PC-3 (cell line): Measurements from ENCODE around the gene LSM3. TPM values are rescaled to one million over a fixed set of nuclear protein-coding genes. Genes with fewer than 3 reads are reported as not detected.
A peak's percentile ranks its signal among the peaks of the same experiment; 100 is the strongest.

Experiments
- ATAC-seq: fragments of 200-7000 bp; cut with Tn5 transposase; 2 replicates; pipeline ENCODE4 v1.9.1; 2020; ENCODE audit warnings: mild to moderate bottlenecking, moderate library complexity
- BruUV-seq: library from RNA; stranded (reverse); fragments of 400-500 nt; replicated peaks from 2 replicates; lab custom pipeline; 2021; lab: Mats Ljungman, UMichigan
- CTCF ChIA-PET: fragments of 300-600 bp; sonication (Branson Sonifier 250); formaldehyde crosslinking; loops from one replicate; lab custom pipeline; 2022; ENCODE audit warnings: antibody characterized with exemption; lab: Charles Lee
- POLR2A ChIA-PET: fragments of 300-600 bp; sonication (Branson Sonifier 250); formaldehyde crosslinking; loops from one replicate; lab custom pipeline; 2022; ENCODE audit warnings: antibody characterized with exemption; ENCODE audit not compliant: unreplicated experiment; lab: Charles Lee
- DNase-seq: peaks from one replicate; pipeline ENCODE4 v3.0.0-alpha.2; 2015
- H2AFZ ChIP-seq: fragments of 300-600 bp; sonication (generic); 2 replicates; pipeline ENCODE4 v1.6.0; 2016; ENCODE audit warnings: antibody characterized with exemption, low read length
- H3F3A ChIP-seq: fragments of 300-600 bp; sonication (generic); one replicate; pipeline ENCODE4 v1.6.0; 2017; ENCODE audit warnings: antibody characterized with exemption, low read length, control low read depth, mild to moderate bottlenecking; ENCODE audit not compliant: unreplicated experiment
- H3K27ac ChIP-seq: fragments of 300-600 bp; sonication (generic); 2 replicates; pipeline ENCODE4 v1.5.1; 2016; ENCODE audit warnings: mild to moderate bottlenecking, low read length
- H3K27me3 ChIP-seq: fragments of 300-600 bp; sonication (generic); 2 replicates; pipeline ENCODE4 v1.6.1; 2016; ENCODE audit warnings: low read length, mixed read lengths
- H3K36me3 ChIP-seq: fragments of 300-600 bp; sonication (generic); 2 replicates; pipeline ENCODE4 v1.6.1; 2016; ENCODE audit warnings: low read depth, mixed run types, low read length, mixed read lengths
- H3K4me1 ChIP-seq: fragments of 300-600 bp; sonication (generic); 2 replicates; pipeline ENCODE4 v1.5.1; 2016; ENCODE audit warnings: low read length; ENCODE audit not compliant: insufficient read depth
- H3K4me2 ChIP-seq: fragments of 300-600 bp; sonication (generic); 2 replicates; pipeline ENCODE4 v1.6.0; 2016; ENCODE audit warnings: low read length
- H3K4me3 ChIP-seq: fragments of 300-600 bp; sonication (generic); 2 replicates; pipeline ENCODE4 v1.5.1; 2016; ENCODE audit warnings: mild to moderate bottlenecking, low read length, mixed read lengths
- H3K79me2 ChIP-seq: fragments of 300-600 bp; sonication (generic); 2 replicates; pipeline ENCODE4 v1.6.1; 2017; ENCODE audit warnings: low read length, mixed read lengths
- H3K9ac ChIP-seq: fragments of 300-600 bp; sonication (generic); 2 replicates; pipeline ENCODE4 v1.6.0; 2016; ENCODE audit warnings: mild to moderate bottlenecking, low read length
- H3K9me2 ChIP-seq: fragments of 300-600 bp; sonication (generic); replicated peaks from 2 replicates; pipeline ENCODE4 v1.6.1; 2016; ENCODE audit warnings: mixed run types, low read length, mixed read lengths
- H3K9me3 ChIP-seq: fragments of 300-600 bp; sonication (generic); 2 replicates; pipeline ENCODE4 v1.6.1; 2016; ENCODE audit warnings: low read length, mixed read lengths
- H4K20me1 ChIP-seq: fragments of 300-600 bp; sonication (generic); 2 replicates; pipeline ENCODE4 v1.6.1; 2016; ENCODE audit warnings: low read length, mixed read lengths
- CTCF ChIP-seq: fragments of 300-600 bp; sonication (generic); conservative IDR thresholded peaks from 2 replicates; pipeline ENCODE4 v1.5.1; 2017; ENCODE audit warnings: antibody characterized with exemption, low read depth, mild to moderate bottlenecking, low read length
- EZH2 ChIP-seq: fragments of 300-600 bp; sonication (generic); IDR thresholded peaks from one replicate; pipeline ENCODE4 v1.6.1; 2017; ENCODE audit warnings: antibody characterized with exemption, mild to moderate bottlenecking, low read length; ENCODE audit not compliant: unreplicated experiment
- EZH2phosphoT487 ChIP-seq: fragments of 300-600 bp; sonication (generic); IDR thresholded peaks from 2 replicates; pipeline ENCODE4 v1.6.1; 2018; ENCODE audit warnings: mild to moderate bottlenecking, antibody characterized with exemption, low read length, borderline replicate concordance
- intact Hi-C: fragments of 100-400 bp; cut with micrococcal nuclease; formaldehyde crosslinking; loops from 2 replicates; pipeline ENCODE4 v1.9.0; 2023
- total RNA-seq: library from RNA; depleted of rRNA; stranded (reverse); fragments of >200 nt; gene quantifications from 2 replicates; pipeline ENCODE4 v1.2.3, GENCODE V29; 2014

Gene LSM3
- total RNA-seq, 1 experiment from 2014 or later = 27.2 TPM

DNA sequence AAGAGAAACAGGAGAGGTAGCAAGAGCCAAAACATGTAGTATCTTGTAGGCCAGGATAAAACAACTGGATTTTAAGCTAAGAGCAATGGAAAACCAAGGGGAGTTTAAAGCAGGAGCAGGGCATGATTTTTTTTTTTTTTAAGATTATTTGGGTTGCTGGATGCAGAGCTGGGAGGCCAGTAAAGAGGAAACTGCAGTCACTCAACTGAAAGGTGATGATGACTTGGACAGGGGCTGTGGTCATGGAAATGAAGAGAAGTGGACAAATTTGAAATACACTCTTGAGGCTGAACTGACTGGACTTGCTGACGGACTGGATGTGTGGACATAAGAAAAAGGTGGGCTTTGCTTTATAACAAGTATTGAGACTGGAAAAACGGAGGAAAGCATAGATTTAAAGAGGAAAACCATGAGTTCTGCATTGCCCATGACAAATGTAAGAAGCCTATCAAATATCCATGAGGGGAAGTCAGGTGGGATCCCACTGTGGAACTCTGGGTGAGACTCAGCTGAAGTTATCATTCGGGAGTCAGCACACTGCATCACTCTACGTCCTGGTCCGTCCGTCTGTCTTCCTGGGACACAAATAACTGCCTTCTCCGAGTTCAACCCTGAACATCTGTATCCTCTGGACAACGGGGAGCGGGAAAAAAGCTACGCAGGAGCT is 904 bp upstream of the LSM3 start:
- Histone ChIP-seq H3F3A (no peaks in the 10 kb centered on the region), H2AFZ (peak overlapping the region; percentile 58), H4K20me1 (peaks cover 9% of the 10 kb centered on the region; the same call in 1 of the 2 replicates), H3K79me2 (peaks cover 85% of the 10 kb centered on the region), H3K4me2 (peak overlapping the region; percentile 92), H3K27ac (peak overlapping the region; percentile 39), H3K36me3 (peaks cover 19% of the 10 kb centered on the region; the same call in 1 of the 2 replicates), H3K4me3 (peak overlapping the region; percentile 74), H3K9ac (peak overlapping the region; percentile 90), H3K27me3 (no peaks in the 10 kb centered on the region), H3K4me1 (peaks cover 31% of the 10 kb centered on the region), H3K9me3 (no peaks in the 10 kb centered on the region), H3K9me2 (no peaks in the 10 kb centered on the region)
- BruUV-seq = TSS peak; percentile 54
- CTCF ChIA-PET = interaction anchor here (0.7 kb wide), 2 partner anchors 172 to 281 kb away, joined by 4 read pairs; no protein-coding TSS in a partner anchor
- POLR2A ChIA-PET = interaction anchor here (1.0 to 1.5 kb wide), 3 partner anchors 26 to 53 kb away, joined by 5 to 20 read pairs (median 6); partner anchors contain the start of genes CHCHD4 and TMEM43
- TF ChIP-seq CTCF = no peak
- no peak for TF ChIP-seq EZH2
- TF ChIP-seq EZH2phosphoT487 = no peak
- ATAC-seq (peak; percentile 46), DNase-seq (no peak)
- intact Hi-C loops = loop anchor here (1.0 to 5.0 kb wide), 4 partner anchors 33 to 475 kb away; partner anchors contain the start of genes CCDC174 and CHCHD4

DNA sequence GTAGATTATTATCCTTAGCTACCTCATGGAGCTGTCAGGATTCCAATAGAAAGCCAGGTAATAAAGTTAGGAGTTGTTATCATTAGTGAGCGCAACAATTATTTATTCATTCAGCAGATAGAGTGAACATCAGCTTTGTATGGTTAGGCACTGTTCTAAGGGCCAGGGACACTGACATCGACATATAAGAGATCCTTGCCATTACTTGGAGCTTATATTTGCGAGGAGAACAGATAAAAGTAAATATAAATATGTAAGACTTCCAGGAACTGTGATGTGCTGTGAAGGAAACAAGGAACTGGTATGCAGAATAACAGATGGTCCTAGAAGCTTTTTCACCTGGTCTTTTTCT is 473 bp downstream of the LSM3 start:
- H2AFZ ChIP-seq = peak overlapping the region; percentile 66
- POLR2A ChIA-PET = interaction anchor here (0.5 to 1.5 kb wide), 9 partner anchors 9 to 1567 kb away, joined by 3 to 20 read pairs (median 4); partner anchors contain the start of genes CHCHD4 and TMEM43

DNA sequence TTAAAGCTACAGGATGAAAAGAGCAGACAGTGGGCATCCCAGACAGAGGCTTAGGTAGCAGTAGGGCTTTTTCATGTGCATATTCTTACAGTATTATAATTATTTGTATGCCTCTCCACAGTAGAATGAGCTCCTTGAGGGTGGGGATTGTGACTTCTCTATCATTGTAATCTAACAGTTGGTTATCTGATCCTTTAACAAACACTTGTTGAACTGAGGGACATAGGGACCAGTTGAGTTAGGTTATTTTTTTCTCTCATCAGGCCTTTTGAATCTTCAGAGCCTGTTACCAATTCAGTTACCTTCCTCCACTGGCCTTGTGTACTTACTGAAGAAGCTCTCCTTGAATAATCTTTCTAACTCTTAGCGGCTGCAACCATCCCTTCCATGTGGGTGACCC is 1.2 kb downstream of the LSM3 start:
- H3K4me1 ChIP-seq = peaks cover 28% of the 10 kb centered on the region
- CTCF ChIA-PET = interaction anchor here (0.5 to 0.9 kb wide), 2 partner anchors 24 to 223 kb away, joined by 3 read pairs; partner anchors contain the start of gene SLC6A6
- no TSS peak for BruUV-seq
- intact Hi-C loops = loop anchor here (2.0 to 5.0 kb wide), 2 partner anchors 35 to 473 kb away; partner anchors contain the start of gene CCDC174
- H3K9me2 ChIP-seq = no peaks in the 10 kb centered on the region
- no peak for ATAC-seq
- H4K20me1 ChIP-seq = peaks cover 9% of the 10 kb centered on the region; the same call in 1 of the 2 replicates
- no peak for DNase-seq
- no peak for TF ChIP-seq EZH2
- TF ChIP-seq EZH2phosphoT487 = no peak
- no peak for TF ChIP-seq CTCF
- peak overlapping the region; percentile 90 for H3K9ac ChIP-seq
- POLR2A ChIA-PET = no interaction called here
- H3K9me3 ChIP-seq = no peaks in the 10 kb centered on the region
- H3K27ac ChIP-seq = no peak overlapping the region
- H3K4me3 ChIP-seq = peak overlapping the region; percentile 74
- H3F3A ChIP-seq = no peaks in the 10 kb centered on the region
- H3K4me2 ChIP-seq = peak overlapping the region; percentile 81
- peaks cover 28% of the 10 kb centered on the region for H3K36me3 ChIP-seq
- H2AFZ ChIP-seq = no peak overlapping the region
- no peaks in the 10 kb centered on the region for H3K27me3 ChIP-seq
- peaks cover 74% of the 10 kb centered on the region for H3K79me2 ChIP-seq

More for the DNA sequence above, 473 bp downstream of the LSM3 start:
- Histone ChIP-seq H3K36me3 (peaks cover 27% of the 10 kb centered on the region), H4K20me1 (peaks cover 9% of the 10 kb centered on the region; the same call in 1 of the 2 replicates), H3F3A (no peaks in the 10 kb centered on the region), H3K27me3 (no peaks in the 10 kb centered on the region), H3K9me2 (no peaks in the 10 kb centered on the region), H3K4me3 (peak overlapping the region; percentile 74), H3K27ac (peak overlapping the region; percentile 27; the same call in 1 of the 2 replicates), H3K4me1 (peaks cover 31% of the 10 kb centered on the region), H3K79me2 (peaks cover 81% of the 10 kb centered on the region), H3K9ac (peak overlapping the region; percentile 90), H3K9me3 (no peaks in the 10 kb centered on the region), H3K4me2 (peak overlapping the region; percentile 81)
- ATAC-seq = no peak
- no peak for DNase-seq
- TSS peak; percentile 80 for BruUV-seq
- intact Hi-C loops = loop anchor here (2.0 to 5.0 kb wide), 2 partner anchors 34 to 473 kb away; partner anchors contain the start of gene CCDC174
- CTCF ChIA-PET = interaction anchor here (0.5 to 0.9 kb wide), 3 partner anchors 24 to 223 kb away, joined by 3 to 4 read pairs (median 3); partner anchors contain the start of gene SLC6A6
- no peak for TF ChIP-seq EZH2phosphoT487
